NK-92 treated with Interleukin-12 subunit alpha and Interleukin-12 subunit beta, amount 100 ng/mL, for 24 hours (cell line): ENCODE data around the gene GRAMD4.

Experiments used
- DNase-seq: peaks from one replicate; lab custom pipeline; 2025; lab: John Stamatoyannopoulos, UW

GRAMD4 gene

GRCh38 chr22:46691571-46691970 is 71.4 kb downstream of the GRAMD4 start:
- DNase-seq = no peak

DNA sequence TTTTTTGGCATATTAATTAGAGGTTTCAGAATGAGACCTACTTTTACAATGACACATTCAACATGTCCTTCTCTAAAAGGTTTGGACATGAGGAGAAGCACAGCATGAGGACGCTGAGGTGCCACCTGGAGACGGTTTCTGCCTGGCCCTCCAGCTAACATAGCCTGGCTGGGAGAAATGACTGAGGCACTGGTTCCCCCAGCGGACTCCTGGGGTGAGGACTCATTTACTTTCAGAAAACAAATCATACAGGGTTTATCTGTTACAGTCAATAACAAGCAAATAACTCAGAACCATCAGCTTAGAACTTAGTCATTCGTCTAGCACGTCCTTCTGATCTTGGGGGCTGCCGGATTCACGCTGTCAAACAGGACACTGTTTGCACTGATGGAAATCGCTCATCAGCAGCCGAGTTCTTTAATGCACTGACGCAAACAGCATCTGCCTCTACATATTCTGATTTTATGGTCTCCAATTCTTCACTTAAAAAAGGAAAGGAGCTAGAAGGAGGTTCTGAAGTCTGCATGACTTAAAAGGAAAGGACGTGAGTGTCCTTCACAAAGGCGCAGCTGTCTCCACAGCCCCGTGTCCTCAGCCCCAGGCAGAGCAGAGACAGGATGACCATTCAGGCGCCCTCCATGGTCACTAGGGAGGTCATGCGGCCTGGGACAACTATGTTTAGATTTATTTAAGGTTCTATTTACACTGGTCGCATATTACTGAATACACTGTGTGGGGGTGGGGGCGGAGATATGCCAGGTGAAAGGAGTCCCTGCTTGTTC is 73.6 kb downstream of the GRAMD4 start:
- no peak for DNase-seq

DNA sequence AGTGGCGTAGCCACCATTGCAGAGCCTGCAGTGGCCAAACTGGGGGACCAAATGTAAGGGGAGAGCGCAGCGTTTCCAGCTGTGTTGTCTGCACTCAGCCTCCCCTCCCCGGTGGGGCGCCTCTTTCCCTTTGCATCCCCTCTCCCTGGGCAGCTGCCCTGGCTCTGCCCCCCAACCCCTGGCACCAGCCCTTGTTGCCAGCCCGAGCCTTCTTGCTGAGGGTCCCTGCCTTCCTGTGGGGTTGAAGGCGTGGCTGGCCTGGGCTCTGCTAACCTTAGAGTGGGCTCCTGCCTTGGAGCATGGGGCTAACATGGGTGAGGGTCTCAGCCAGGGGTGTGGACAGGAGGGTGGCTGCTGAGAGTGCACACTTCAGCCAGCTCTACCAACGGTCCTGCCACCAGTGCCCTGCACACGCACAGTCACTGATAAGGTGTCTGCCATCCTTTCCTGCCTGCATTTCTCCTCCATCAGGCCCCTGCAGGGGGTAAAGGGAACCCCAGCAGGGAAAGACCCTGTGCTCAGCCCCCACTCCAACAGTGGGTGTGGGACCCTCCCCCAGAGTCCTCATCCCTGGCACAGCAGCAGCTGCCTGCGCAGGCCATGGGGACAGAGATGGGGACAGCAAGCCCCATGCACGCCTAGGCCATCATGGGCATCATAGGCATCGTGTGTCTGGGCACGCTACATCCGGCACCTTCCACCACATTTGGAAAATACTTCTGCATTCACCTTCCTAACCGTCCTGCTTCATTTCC is 74.4 kb downstream of the GRAMD4 start:
- DNase-seq = no peak

DNA sequence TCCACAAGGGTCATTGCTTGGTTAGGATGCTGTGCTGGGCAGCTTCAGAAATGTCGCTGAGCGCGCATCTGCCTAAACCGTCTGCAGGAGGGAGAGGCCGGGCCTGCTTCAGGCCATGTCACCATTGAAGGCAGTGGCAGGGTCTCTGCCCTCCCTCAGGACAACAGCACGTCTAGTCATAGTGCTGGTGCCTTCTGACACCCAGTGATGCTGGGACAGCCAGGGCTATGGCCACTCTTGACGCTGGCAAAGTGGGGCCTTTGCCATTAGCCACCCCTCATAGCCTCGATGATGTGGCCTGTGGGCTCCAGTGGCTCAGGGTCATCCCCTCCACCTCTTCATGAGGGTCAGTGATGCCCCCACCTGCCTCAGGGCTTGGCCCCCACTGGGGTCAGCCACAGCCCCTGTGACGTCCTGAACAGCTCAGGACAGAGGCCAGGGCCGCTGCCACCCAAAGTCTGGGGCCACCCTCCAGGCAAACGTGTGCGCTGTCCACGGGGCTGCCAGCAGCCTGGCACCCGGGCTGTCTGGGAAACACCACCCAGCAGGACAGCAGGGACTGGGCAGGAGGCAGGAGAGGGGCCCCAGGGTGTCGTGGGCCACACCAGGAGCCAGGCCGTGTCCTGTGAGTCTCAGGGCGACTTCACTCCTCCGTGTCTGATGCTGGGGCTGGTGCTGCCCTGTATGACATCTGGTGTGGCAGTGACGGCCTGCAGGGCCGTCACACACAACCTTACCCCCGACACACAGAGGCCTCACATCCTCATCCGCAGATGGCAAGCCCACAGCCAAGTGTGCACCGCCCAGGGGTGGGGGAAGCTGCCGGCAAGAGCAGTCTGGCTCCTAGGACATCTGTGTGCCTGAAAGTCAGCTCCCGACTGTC is 75.4 kb downstream of the GRAMD4 start:
- no peak for DNase-seq

GRCh38 chr22:46696229-46696518 is 76.0 kb downstream of the GRAMD4 start:
- DNase-seq = no peak

DNA sequence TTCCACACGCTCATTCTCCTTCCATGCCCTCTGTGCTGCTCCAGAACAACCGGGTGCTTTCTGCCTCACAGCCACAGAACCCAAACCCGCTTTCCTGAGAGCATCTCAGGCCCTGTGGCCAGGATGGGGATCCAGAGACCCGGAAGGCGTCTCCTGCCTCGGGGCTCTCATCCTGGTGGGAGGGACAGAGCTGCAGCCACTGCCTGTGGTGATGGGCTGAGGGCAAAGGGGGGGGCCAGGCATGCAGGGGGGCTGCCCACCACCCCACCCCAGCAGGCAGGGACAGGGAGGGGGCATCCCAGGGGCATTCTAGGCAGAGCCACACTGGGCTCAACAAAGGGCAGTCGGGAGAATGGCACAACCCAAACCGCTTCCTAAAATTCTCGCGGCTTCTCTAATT is 76.4 kb downstream of the GRAMD4 start:
- no peak for DNase-seq

DNA sequence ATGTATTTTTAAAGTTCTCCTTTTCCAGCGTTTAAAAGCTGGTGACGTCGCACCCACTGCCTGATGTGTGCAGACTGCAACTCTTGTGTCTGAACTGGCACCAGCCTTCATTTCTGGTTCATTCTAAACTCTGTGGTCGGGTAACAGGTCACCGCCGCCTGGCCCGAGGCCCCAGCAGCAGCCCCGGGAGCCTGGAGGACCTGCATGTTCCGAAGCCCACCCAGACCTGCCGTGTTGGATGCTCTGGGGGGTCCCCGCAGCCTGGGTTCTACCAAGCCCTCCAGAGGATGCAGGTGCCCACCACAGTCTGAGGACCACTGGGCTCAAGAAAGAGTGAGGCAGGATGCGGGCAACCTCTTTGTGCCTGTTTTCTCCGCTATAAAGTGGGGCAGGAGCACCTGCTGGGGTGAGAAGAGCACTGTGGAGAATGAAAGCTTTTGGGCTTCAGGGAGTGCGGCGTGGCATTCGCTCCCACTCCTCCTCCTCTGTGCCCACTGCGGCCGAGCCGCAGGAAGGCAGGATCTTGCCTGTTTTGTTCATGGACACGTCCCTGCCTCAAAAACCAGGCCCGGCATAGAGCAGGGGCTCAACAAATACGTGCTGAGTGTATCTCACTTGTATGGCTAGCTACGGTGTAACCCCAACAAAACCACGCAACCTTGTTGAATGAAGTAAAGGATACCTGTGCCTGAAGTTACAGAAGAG is 77.8 kb downstream of the GRAMD4 start:
- DNase-seq = no peak

- no peak for DNase-seq
These were observed 78.9 kb downstream of the GRAMD4 start for GRCh38 chr22:46699091-46699490.

DNA sequence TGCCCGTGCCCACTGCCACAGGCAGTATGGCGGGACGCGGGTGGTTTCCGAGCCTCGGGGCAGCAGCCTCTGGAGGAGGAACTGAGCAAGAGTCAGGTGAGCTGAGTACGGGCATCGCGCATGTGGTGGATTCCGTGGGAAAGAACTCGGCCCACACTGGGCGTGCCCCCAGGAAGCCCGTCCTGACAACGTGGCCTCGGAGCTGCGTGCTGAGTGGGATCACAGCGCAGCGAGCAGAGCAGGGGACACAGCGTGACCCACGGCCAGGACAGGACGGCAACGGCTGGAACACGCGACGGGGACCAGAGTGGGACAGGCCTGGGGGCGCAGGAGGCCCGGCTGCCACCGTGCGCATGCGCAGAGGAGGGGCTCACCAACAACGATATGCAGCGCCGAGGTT is 81.1 kb downstream of the GRAMD4 start:
- DNase-seq = no peak

GRCh38 chr22:46703171-46703995 is 83.2 kb downstream of the GRAMD4 start:
- DNase-seq = no peak

- DNase-seq = no peak
These were observed 83.8 kb downstream of the GRAMD4 start for GRCh38 chr22:46703996-46704370.

DNA sequence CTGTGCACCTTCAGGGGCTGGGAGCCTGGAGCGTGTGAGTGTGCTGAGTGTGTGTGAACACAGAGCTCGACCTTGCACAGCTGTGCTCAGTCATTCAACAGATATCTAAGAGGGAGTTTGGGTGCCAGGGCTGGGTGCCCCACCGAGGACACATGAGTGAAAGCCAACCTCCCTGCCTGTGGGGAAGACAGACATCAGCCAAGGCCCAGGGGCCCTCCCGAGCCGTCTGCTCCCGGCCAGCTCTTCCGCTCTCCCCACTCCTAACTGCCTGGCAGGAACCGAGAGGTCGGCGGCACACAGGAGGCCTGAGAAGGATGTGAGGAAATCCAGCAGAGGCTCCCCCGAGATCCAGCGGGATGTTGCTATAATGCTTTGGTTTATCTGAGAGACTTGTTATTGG is 85.9 kb downstream of the GRAMD4 start:
- no peak for DNase-seq

DNA sequence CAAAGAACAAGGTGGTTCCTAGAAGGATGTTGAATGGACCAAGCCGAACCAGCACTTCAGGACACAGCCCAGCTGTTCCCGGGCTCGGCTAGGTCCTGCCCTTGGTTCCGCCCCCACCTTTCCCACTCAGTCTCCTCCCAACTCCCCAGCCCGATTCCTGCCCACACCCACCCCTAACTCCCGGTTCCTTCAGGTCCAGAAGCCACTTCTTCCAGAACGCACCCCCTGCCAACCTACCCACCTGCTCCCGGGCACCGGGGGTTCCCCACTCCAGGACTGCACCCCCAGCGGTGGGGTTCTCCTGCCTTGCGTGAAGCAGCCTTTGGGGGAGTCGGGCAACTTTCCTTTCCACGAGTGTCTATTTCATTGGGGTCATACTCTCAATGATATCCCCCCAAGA is 87.1 kb downstream of the GRAMD4 start:
- no peak for DNase-seq

DNA sequence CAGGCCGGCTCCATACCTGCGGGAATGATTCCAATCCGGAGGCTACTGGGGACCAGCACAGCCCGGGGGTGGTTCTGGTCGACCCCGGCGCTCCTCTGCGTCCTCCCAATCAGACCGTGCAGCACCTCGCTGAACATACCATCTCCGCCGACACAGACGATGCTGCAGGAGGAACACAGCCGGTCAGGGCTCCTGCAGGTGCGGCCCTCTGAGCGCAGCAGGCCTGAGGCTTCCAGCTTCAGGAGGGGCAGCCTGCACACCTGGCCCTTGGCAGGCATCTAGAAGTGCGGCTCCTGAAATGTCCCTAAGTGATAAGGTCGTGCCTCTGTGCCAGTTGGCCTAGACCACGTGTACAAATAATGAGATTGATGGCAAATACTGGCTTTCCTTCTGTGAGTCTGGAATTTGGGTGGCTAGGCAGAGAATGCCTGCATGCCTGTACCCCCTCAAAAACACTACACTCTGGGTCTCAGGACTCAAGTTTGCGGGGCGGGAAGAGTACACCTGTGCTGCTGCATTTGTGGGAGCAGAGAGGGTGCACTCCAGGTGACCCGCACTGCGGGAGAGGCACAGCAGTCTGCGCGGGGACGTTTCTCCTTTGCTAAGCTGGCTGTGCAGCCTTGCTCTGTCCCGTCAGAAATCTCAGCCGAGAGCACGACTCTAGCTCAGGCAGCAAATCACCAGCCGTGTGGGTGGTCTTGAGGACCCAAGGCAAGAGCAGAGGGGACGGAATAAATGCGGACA is 87.8 kb downstream of the GRAMD4 start:
- DNase-seq = no peak

DNA sequence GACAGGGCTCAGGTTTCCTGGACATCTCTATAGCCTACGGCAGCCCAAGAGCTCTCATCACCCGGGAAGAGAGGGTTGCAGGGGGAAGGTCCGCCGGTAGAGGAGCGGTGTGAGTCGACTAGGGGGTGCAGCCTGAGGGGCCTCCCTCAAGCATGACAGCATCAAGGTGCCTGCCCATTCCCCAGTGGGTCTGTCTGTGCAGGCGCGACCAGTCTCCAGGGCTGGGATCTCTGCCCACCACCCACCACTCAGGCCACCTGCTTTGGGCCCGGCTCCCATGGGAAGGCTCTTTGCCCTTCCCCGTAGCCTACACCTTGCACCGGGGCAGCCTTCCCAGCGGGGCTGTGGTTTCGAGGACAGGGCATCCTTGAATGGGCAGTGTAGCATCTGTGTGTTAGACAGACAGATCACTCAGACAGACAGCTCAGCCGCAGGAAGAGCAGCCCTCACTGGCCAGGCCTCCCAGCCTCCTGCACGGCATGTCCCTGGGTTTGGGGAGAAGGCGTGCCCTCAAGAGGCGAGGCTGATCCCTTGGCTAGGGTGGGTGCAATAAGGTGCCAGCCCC is 88.7 kb downstream of the GRAMD4 start:
- no peak for DNase-seq

DNA sequence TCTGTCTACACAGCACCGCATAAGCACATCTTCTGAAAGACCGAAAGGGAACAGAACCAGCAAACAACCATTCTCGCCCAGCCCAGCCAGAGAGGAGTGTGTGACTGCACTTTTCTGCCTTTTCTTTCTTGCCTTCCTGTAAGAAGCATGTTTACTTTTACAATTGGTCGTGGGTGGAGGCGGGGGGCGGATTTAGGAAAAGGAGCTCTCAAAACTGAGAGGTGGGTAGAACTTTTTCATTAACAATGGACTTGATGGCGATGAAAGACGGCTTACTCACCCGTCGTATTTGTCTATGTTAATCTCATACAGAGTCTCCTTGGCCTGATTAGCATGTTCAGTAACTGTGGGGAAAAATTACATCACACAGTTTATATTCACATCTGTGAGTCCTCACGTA is 90.6 kb downstream of the GRAMD4 start:
- no peak for DNase-seq

DNA sequence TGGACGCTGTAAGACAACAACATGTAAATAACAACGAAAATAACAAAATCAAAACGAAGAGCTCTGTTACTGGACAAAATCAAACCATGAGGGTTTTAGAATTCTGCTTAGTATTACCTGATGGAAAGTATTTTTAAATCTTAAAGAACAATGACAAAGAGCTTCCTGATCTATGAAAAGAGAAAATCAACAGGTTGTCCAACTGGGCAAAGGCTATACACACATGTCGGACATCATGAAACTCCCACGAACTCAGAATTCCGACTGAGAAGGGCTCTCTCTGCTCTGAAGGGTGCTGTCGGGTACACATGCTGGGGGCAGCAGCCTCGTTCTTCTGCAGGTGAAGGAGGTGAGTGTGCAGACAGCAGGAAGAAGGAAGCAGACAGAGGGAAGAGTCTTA is 92.1 kb downstream of the GRAMD4 start:
- DNase-seq = no peak

GRCh38 chr22:46714550-46714949 is 94.4 kb downstream of the GRAMD4 start:
- DNase-seq = no peak

DNA sequence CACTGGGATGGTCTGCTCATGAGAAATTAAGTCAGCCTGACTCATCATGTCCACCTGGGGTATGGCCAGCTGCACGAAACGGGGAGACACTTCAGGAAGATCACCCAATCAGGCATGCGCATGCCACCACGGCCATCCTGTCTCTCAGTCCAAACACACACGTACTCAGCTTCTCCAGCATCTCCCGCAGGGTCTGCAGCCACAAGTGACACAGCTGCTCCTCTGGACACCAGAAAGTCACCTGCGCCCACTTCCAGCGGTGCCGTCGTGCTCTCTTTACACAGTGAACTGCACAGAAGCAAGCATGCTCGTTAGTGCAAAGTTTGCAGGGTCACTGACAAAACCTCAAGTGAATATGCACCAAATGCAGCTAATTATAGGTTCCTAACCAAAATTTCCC is 99.7 kb downstream of the GRAMD4 start:
- no peak for DNase-seq

DNA sequence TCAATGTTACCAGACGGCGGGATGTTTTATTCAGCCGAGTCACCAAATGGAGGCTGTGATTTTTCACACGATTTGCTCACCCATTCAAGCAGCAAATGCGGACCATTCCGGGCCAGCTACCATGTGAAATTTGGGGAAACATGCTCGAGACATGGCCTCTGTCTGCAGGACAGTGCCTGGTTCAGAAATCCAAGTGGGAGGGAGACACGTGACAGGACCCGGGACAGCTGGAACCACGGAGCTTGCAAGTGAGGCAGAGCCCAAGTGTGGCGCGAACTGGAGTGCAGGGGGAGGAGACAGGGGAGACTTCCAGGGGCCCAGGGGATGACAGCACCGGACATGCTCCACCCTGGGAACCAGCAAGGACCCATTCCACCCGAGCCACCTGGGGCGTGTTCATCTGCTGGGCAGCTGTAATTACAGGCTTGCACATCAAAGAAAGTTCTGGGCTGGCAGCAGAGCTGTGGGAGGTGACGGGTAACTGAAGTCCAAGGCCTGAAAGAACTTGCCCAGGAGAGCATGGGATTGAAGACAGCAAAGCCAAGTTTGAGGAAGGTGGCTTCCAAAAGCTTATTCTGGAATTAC is 101.4 kb downstream of the GRAMD4 start:
- no peak for DNase-seq
